SK-N-SH treated with all-trans-retinoic acid at 6 μM for 48 hours (cell line): Measurements from ENCODE around the gene PTPRN2.

ENCODE experiments used
- ATAC-seq: fragments of 200-7000 bp; cut with Tn5 transposase; 3 replicates; pipeline ENCODE4 v1.9.1; 2020; ENCODE audit warnings: mild to moderate bottlenecking, moderate library complexity
- ARNTL ChIP-seq: fragments of 450-650 bp; formaldehyde crosslinking; IDR thresholded peaks from 2 replicates; pipeline ENCODE4 v1.5.0; 2020; ENCODE audit warnings: low read depth, mild to moderate bottlenecking, moderate library complexity, borderline replicate concordance
- BACH2 ChIP-seq: fragments of 250-450 bp; sonication (Bioruptor Pico); IDR thresholded peaks from 2 replicates; pipeline ENCODE4 v1.9.0; 2021; ENCODE audit warnings: mild to moderate bottlenecking, borderline replicate concordance
- CSDC2 ChIP-seq: fragments of 250-450 bp; sonication (Bioruptor Pico); IDR thresholded peaks from 2 replicates; pipeline ENCODE4 v1.5.0; 2020; ENCODE audit warnings: mild to moderate bottlenecking, moderate library complexity
- ESRRG ChIP-seq: fragments of 250-450 bp; sonication (Bioruptor Pico); IDR thresholded peaks from 2 replicates; pipeline ENCODE4 v1.6.1; 2021; ENCODE audit warnings: mild to moderate bottlenecking
- ISL1 ChIP-seq: fragments of 250-450 bp; sonication (Bioruptor Pico); IDR thresholded peaks from 2 replicates; pipeline ENCODE4 v2.1.2; 2022; ENCODE audit warnings: mild to moderate bottlenecking, moderate library complexity
- OSR1 ChIP-seq: fragments of 250-450 bp; sonication (Bioruptor Pico); IDR thresholded peaks from 2 replicates; pipeline ENCODE4 v1.8.0; 2022; ENCODE audit warnings: moderate library complexity, mild to moderate bottlenecking, inconsistent platforms
- RARB ChIP-seq: fragments of 250-450 bp; sonication (Bioruptor Pico); IDR thresholded peaks from 2 replicates; pipeline ENCODE4 v1.8.0; 2021; ENCODE audit warnings: mild to moderate bottlenecking, moderate library complexity
- TCF4 ChIP-seq: fragments of 250-450 bp; sonication (Bioruptor Pico); IDR thresholded peaks from 2 replicates; pipeline ENCODE4 v1.8.0; 2021; ENCODE audit warnings: mild to moderate bottlenecking, moderate library complexity, borderline replicate concordance
- TOX ChIP-seq: fragments of 250-450 bp; sonication (Bioruptor Pico); IDR thresholded peaks from 2 replicates; pipeline ENCODE4 v1.8.0; 2021; ENCODE audit warnings: mild to moderate bottlenecking, moderate library complexity, borderline replicate concordance
- ZC3H10 ChIP-seq: fragments of 250-450 bp; sonication (Bioruptor Pico); IDR thresholded peaks from 2 replicates; pipeline ENCODE4 v1.5.1; 2021; ENCODE audit warnings: mild to moderate bottlenecking, moderate library complexity
- ZFP3 ChIP-seq: fragments of 250-450 bp; sonication (Bioruptor Pico); IDR thresholded peaks from 2 replicates; pipeline ENCODE4 v1.5.0; 2020; ENCODE audit warnings: mild to moderate bottlenecking, moderate library complexity
- ZFP30 ChIP-seq: fragments of 450-650 bp; formaldehyde crosslinking; IDR thresholded peaks from 2 replicates; pipeline ENCODE4 v1.5.0; 2022; ENCODE audit warnings: mild to moderate bottlenecking, moderate library complexity
- ZNF565 ChIP-seq: fragments of 450-650 bp; formaldehyde crosslinking; conservative IDR thresholded peaks from 2 replicates; pipeline ENCODE4 v1.5.0; 2020; ENCODE audit warnings: low read depth, mild to moderate bottlenecking, moderate library complexity
- ZNF70 ChIP-seq: fragments of 450-650 bp; formaldehyde crosslinking; IDR thresholded peaks from 2 replicates; pipeline ENCODE4 v1.5.0; 2020; ENCODE audit warnings: mild to moderate bottlenecking, moderate library complexity
- ZNF8 ChIP-seq: fragments of 450-650 bp; formaldehyde crosslinking; IDR thresholded peaks from 2 replicates; pipeline ENCODE4 v1.5.0; 2020; ENCODE audit warnings: mild to moderate bottlenecking, moderate library complexity
- TF ChIP-seq, protein P1 (sequence below): fragments of 250-450 bp; sonication (Bioruptor Pico); IDR thresholded peaks from 2 replicates; pipeline ENCODE4 v1.5.0; 2020; ENCODE audit warnings: mild to moderate bottlenecking, moderate library complexity
- TF ChIP-seq, protein P2 (sequence below): fragments of 250-450 bp; sonication (Bioruptor Pico); IDR thresholded peaks from 2 replicates; pipeline ENCODE4 v1.8.0; 2020; ENCODE audit warnings: mild to moderate bottlenecking, moderate library complexity, borderline replicate concordance
- TF ChIP-seq, protein P3 (sequence below): fragments of 250-450 bp; sonication (Bioruptor Pico); IDR thresholded peaks from 2 replicates; pipeline ENCODE4 v1.8.0; 2021; ENCODE audit warnings: low read depth, mild to moderate bottlenecking, moderate library complexity, borderline replicate concordance
- TF ChIP-seq, protein P4 (sequence below): fragments of 250-450 bp; sonication (Bioruptor Pico); IDR thresholded peaks from 2 replicates; pipeline ENCODE4 v1.5.1; 2020; ENCODE audit warnings: low read depth, mild to moderate bottlenecking, moderate library complexity
- TF ChIP-seq, protein P5 (sequence below): fragments of 250-450 bp; sonication (Bioruptor Pico); IDR thresholded peaks from 2 replicates; pipeline ENCODE4 v1.5.1; 2021; ENCODE audit warnings: mild to moderate bottlenecking, moderate library complexity

PTPRN2 gene

DNA sequence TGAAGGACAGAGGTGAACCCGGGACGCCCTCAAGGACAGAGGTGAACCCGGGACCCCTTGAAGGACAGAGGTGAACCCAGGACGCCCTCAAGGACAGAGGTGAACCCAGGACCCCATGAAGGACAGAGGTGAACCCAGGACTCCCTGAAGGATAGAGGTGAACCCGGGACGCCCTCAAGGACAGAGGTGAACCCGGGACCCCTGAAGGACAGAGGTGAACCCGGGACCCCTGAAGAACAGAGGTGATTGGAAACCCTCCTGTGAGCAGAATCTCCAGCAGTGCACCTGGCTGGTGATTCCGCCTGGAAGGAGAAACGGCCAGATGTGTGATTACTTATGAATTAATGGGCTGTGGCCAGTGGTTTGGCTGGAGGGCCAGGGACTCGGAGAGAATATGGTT is 272.3 kb downstream of the PTPRN2 start:
- no peak for ATAC-seq
- no peak for TF ChIP-seq ZFP3 (CRISPR knock-in tag)
- TF ChIP-seq ESRRG (CRISPR knock-in tag), result no peak
- TF ChIP-seq TOX (CRISPR knock-in tag), result no peak
- no peak for TF ChIP-seq ZNF565 (CRISPR knock-in tag)
- TF ChIP-seq, protein P1, sequence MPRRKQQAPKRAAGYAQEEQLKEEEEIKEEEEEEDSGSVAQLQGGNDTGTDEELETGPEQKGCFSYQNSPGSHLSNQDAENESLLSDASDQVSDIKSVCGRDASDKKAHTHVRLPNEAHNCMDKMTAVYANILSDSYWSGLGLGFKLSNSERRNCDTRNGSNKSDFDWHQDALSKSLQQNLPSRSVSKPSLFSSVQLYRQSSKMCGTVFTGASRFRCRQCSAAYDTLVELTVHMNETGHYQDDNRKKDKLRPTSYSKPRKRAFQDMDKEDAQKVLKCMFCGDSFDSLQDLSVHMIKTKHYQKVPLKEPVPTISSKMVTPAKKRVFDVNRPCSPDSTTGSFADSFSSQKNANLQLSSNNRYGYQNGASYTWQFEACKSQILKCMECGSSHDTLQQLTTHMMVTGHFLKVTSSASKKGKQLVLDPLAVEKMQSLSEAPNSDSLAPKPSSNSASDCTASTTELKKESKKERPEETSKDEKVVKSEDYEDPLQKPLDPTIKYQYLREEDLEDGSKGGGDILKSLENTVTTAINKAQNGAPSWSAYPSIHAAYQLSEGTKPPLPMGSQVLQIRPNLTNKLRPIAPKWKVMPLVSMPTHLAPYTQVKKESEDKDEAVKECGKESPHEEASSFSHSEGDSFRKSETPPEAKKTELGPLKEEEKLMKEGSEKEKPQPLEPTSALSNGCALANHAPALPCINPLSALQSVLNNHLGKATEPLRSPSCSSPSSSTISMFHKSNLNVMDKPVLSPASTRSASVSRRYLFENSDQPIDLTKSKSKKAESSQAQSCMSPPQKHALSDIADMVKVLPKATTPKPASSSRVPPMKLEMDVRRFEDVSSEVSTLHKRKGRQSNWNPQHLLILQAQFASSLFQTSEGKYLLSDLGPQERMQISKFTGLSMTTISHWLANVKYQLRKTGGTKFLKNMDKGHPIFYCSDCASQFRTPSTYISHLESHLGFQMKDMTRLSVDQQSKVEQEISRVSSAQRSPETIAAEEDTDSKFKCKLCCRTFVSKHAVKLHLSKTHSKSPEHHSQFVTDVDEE (CRISPR knock-in tag), result no peak
- no peak for TF ChIP-seq ZC3H10
- no peak for TF ChIP-seq ARNTL (CRISPR knock-in tag)
- TF ChIP-seq, protein P2, sequence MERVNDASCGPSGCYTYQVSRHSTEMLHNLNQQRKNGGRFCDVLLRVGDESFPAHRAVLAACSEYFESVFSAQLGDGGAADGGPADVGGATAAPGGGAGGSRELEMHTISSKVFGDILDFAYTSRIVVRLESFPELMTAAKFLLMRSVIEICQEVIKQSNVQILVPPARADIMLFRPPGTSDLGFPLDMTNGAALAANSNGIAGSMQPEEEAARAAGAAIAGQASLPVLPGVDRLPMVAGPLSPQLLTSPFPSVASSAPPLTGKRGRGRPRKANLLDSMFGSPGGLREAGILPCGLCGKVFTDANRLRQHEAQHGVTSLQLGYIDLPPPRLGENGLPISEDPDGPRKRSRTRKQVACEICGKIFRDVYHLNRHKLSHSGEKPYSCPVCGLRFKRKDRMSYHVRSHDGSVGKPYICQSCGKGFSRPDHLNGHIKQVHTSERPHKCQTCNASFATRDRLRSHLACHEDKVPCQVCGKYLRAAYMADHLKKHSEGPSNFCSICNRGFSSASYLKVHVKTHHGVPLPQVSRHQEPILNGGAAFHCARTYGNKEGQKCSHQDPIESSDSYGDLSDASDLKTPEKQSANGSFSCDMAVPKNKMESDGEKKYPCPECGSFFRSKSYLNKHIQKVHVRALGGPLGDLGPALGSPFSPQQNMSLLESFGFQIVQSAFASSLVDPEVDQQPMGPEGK (CRISPR knock-in tag), result no peak

DNA sequence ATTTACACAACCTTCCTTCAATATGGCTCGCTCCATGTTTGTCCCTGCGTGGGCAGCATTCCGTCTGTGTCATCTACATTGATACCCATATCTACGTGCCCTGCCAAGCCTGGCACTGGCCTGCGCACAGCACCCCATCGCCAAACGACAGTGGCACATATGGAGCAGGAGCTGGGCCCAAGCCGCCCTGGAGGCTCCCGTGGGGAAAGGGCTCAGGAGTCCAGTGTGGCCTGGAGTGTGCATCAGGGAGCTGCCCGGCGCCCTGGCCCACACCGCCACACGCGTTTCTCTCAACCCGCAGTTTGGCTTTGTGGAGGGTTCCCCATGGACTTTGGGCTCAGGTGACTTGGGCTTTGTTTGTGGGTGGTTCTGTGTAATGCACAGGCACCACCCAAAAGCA is 273.2 kb downstream of the PTPRN2 start:
- TF ChIP-seq ESRRG (CRISPR knock-in tag) (no peak), RARB (no peak), TOX (CRISPR knock-in tag) (no peak), ZFP30 (CRISPR knock-in tag) (no peak), ZNF8 (no peak)
- TF ChIP-seq, protein P1 (CRISPR knock-in tag), result no peak
- TF ChIP-seq, protein P3, sequence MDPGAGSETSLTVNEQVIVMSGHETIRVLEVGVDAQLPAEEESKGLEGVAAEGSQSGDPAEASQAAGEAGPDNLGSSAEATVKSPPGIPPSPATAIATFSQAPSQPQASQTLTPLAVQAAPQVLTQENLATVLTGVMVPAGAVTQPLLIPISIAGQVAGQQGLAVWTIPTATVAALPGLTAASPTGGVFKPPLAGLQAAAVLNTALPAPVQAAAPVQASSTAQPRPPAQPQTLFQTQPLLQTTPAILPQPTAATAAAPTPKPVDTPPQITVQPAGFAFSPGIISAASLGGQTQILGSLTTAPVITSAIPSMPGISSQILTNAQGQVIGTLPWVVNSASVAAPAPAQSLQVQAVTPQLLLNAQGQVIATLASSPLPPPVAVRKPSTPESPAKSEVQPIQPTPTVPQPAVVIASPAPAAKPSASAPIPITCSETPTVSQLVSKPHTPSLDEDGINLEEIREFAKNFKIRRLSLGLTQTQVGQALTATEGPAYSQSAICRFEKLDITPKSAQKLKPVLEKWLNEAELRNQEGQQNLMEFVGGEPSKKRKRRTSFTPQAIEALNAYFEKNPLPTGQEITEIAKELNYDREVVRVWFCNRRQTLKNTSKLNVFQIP (CRISPR knock-in tag), result no peak
- ATAC-seq, result no peak

DNA sequence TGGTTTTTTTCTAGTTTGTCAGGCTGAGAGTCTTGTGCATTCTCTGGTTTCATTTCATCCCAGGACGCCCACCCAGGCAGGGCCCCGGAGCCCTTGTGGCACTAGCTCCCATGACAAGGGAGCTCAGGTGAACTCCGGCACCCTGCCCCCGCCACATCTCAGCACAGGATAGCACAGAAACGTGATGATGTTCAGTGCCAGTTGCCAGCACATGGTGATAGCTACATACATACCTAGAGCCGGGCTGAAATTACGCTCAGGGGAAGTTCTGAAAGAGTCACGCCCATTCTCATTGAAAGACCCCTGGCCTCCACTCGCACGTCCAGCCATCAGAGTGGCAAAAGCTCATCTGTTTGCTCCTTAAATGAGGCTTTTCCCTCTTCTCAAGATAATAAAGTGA is 273.7 kb downstream of the PTPRN2 start:
- TF ChIP-seq ZNF8 (no peak), ARNTL (CRISPR knock-in tag) (no peak), ISL1 (no peak), TCF4 (CRISPR knock-in tag) (no peak), ZC3H10 (no peak)
- TF ChIP-seq, protein P1 (CRISPR knock-in tag), result no peak
- TF ChIP-seq, all 23 proteins: peak for 0
- ATAC-seq, result no peak

DNA sequence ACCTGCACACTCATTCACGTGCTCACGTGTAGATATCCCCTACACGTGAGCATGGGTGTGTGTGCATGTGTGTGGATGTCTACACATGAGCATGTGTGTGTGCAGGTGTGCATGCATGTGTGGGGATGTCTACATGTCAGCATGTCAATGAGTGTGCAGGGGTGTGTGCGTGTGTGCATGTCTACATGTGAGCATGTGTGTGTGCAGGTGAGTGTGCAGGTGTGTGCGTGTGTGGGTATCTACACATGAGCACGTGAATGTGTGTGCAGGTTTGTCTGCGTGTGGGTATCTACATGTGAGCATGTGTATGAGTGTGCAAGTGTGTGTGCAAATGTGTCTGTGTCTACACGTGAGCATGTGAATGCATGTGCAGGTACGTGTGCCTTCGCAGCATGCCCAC is 274.8 kb downstream of the PTPRN2 start:
- ATAC-seq, result no peak
- TF ChIP-seq CSDC2, result no peak
- no peak for TF ChIP-seq ZFP30 (CRISPR knock-in tag)
- no peak for TF ChIP-seq ZNF70 (CRISPR knock-in tag)
- no peak for TF ChIP-seq BACH2
- no peak for TF ChIP-seq OSR1
- TF ChIP-seq, protein P4, sequence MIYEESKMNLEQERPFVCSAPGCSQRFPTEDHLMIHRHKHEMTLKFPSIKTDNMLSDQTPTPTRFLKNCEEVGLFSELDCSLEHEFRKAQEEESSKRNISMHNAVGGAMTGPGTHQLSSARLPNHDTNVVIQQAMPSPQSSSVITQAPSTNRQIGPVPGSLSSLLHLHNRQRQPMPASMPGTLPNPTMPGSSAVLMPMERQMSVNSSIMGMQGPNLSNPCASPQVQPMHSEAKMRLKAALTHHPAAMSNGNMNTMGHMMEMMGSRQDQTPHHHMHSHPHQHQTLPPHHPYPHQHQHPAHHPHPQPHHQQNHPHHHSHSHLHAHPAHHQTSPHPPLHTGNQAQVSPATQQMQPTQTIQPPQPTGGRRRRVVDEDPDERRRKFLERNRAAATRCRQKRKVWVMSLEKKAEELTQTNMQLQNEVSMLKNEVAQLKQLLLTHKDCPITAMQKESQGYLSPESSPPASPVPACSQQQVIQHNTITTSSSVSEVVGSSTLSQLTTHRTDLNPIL (CRISPR knock-in tag), result no peak
- TF ChIP-seq ISL1, result no peak
- TF ChIP-seq, protein P5, sequence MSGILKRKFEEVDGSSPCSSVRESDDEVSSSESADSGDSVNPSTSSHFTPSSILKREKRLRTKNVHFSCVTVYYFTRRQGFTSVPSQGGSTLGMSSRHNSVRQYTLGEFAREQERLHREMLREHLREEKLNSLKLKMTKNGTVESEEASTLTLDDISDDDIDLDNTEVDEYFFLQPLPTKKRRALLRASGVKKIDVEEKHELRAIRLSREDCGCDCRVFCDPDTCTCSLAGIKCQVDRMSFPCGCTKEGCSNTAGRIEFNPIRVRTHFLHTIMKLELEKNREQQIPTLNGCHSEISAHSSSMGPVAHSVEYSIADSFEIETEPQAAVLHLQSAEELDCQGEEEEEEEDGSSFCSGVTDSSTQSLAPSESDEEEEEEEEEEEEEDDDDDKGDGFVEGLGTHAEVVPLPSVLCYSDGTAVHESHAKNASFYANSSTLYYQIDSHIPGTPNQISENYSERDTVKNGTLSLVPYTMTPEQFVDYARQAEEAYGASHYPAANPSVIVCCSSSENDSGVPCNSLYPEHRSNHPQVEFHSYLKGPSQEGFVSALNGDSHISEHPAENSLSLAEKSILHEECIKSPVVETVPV (CRISPR knock-in tag), result no peak
- TF ChIP-seq TOX (CRISPR knock-in tag), result no peak
- no peak for TF ChIP-seq ARNTL (CRISPR knock-in tag)
- no peak for TF ChIP-seq ZNF565 (CRISPR knock-in tag)
